ENCODE measurements around the gene ADGRF3. TPM values are rescaled to one million over a fixed set of nuclear protein-coding genes. Genes with fewer than 3 reads are reported as not detected.
"Not testable (repeated sequence)": the region's sequence is repeated elsewhere in the genome, so short reads cannot be mapped to it uniquely, and the experiment has no call there.

Gene ADGRF3
- total RNA-seq, 1 experiment from 2014 or later, result under 0.01 TPM

- DNase-seq (ENCODE audit: low read depth), result no peak
Observed at GRCh38 chr2:26276484-26277227, 69.9 kb downstream of the ADGRF3 start.

GRCh38 chr2:26274058-26274613 lies 72.5 kb downstream of the ADGRF3 start:
- DNase-seq (ENCODE audit: low read depth), result peak; percentile 83

GRCh38 chr2:26273501-26273900 lies 73.1 kb downstream of the ADGRF3 start:
- no peak for DNase-seq (ENCODE audit: low read depth)

- DNase-seq (ENCODE audit: low read depth), result no peak
Observed at GRCh38 chr2:26270373-26270772, 76.2 kb downstream of the ADGRF3 start.

DNA sequence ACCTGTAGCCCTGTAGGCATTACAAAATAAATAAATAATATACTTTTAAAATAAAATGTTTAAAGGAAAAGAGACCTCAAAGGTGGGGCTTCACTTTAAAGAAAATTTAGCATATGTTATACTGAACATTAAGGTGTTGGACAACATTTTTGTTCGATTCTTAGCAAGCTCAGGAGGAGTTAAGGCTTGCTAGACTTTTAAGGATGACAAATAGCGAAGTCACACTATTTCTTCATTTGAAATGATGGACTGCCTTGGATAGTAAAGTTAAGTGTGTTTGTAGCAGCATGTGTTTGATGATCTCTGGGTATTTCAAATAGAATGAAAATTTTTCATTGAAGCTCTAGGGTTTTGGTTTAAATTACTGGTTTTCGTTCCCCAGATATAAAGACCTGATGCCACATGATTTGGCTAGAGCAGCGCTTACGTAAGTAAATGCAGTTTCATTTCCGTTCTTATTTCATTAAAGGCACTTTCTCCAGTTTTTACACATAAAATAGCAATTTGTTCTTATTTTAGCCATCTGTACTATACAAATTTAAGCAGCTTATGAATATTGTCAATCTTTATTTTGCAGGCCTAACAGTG lies 76.9 kb downstream of the ADGRF3 start:
- DNase-seq (ENCODE audit: low read depth), result no peak

- not testable (repeated sequence) for DNase-seq (ENCODE audit: low read depth)
Observed at GRCh38 chr2:26268670-26269385, 77.8 kb downstream of the ADGRF3 start.

DNA sequence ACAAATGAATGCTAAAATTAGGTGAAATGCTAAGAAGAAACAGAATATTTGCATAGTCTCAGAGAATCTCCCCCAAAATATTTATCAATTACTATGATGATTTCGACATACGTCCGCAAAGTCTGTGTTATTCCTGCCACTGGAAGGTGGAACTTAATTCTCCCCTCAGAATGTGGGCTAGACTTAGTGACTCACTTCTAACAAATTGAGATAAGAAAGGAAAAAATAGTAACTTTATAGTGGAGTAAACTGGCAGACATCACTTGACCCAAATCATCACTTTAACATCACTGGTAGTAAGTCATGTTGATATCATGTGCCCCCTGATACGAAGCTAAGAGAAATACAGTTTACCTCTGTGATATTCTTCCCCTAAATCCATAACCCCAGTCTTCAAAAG lies 78.4 kb downstream of the ADGRF3 start:
- DNase-seq (ENCODE audit: low read depth), result peak; percentile 28

- DNase-seq (ENCODE audit: low read depth), result not testable (repeated sequence)
Observed at GRCh38 chr2:26258836-26259235, 87.8 kb downstream of the ADGRF3 start.

Other genes with a start within 250 kb of the ADGRF3 start
- gene GAREM2, start 173.7 kb downstream of the ADGRF3 start, total RNA-seq (2014; rRNA removed; shearing (Covaris generic)), result 0.88 and 1.8 TPM in 2 replicates
- 148 and 164 TPM in 2 replicates for gene HADHA, start 102.2 kb downstream of the ADGRF3 start, total RNA-seq (2014; rRNA removed; shearing (Covaris generic))
- 110 and 121 TPM in 2 replicates for gene HADHB, start 101.8 kb downstream of the ADGRF3 start, total RNA-seq (2014; rRNA removed; shearing (Covaris generic))
- gene SELENOI, start 646 bp downstream of the ADGRF3 start, total RNA-seq (2014; rRNA removed; shearing (Covaris generic)), result 18.9 and 20.3 TPM in 2 replicates
- gene DRC1, start 55.1 kb upstream of the ADGRF3 start, total RNA-seq (2014; rRNA removed; shearing (Covaris generic)), result 0.24 TPM in 1 of 2 replicates, not detected in the other
- not detected in 2 replicates for gene OTOF, start 131.3 kb upstream of the ADGRF3 start, total RNA-seq (2014; rRNA removed; shearing (Covaris generic))